Astrocyte (in vitro differentiated cells and primary cell): ENCODE results near the gene SELENOK. TPM values are rescaled to one million over a fixed set of nuclear protein-coding genes. Genes with fewer than 3 reads are reported as not detected.

Experiments
- DNase-seq: peaks from one replicate; pipeline ENCODE4 v3.0.0-alpha.2; 2010; ENCODE audit warnings: low read depth
- FAIRE-seq: peaks from 2 replicates; lab custom pipeline; 2011; peaks lifted over from hg19 to GRCh38; lab: Jason Lieb, UNC
- H2AFZ ChIP-seq: 2 replicates; pipeline ENCODE4 v1.6.0; 2012; ENCODE audit warnings: low read depth, low read length, inconsistent platforms
- H3K27ac ChIP-seq: 2 replicates; pipeline ENCODE4 v1.5.1; 2011; ENCODE audit warnings: low read depth, low read length, inconsistent platforms
- H3K27me3 ChIP-seq: 2 replicates; pipeline ENCODE4 v1.6.0; 2011; ENCODE audit warnings: low read length, inconsistent platforms; ENCODE audit not compliant: insufficient read depth
- H3K36me3 ChIP-seq: 2 replicates; pipeline ENCODE4 v1.5.1; 2011; ENCODE audit warnings: low read length, inconsistent platforms; ENCODE audit not compliant: insufficient read depth
- H3K4me1 ChIP-seq: 2 replicates; pipeline ENCODE4 v1.5.1; 2011; ENCODE audit warnings: low read length, inconsistent platforms; ENCODE audit not compliant: insufficient read depth
- H3K4me2 ChIP-seq: 2 replicates; pipeline ENCODE4 v1.6.0; 2012; ENCODE audit warnings: low read length, inconsistent platforms
- H3K4me3 ChIP-seq: 2 replicates; pipeline ENCODE4 v1.5.1; 2011; ENCODE audit warnings: low read depth, mild to moderate bottlenecking, low read length, inconsistent platforms; ENCODE audit not compliant: insufficient read depth
- H3K79me2 ChIP-seq: 2 replicates; pipeline ENCODE4 v1.6.0; 2012; ENCODE audit warnings: mild to moderate bottlenecking, low read length, inconsistent platforms; ENCODE audit not compliant: insufficient read depth
- H3K9ac ChIP-seq: 2 replicates; pipeline ENCODE4 v1.6.0; 2012; ENCODE audit warnings: mild to moderate bottlenecking, low read length, inconsistent platforms
- H3K9me3 ChIP-seq: 2 replicates; pipeline ENCODE4 v1.5.1; 2012; ENCODE audit warnings: low read depth, mild to moderate bottlenecking, low read length, inconsistent platforms; ENCODE audit not compliant: insufficient read depth
- H4K20me1 ChIP-seq: 2 replicates; pipeline ENCODE4 v1.6.0; 2012; ENCODE audit warnings: low read length, inconsistent platforms; ENCODE audit not compliant: insufficient read depth
- H3K27ac Mint-ChIP-seq: one replicate; pipeline ENCODE4 v1.8.0; 2021; ENCODE audit warnings: mild to moderate bottlenecking, mixed read lengths; ENCODE audit not compliant: unreplicated experiment
- H3K27me3 Mint-ChIP-seq: one replicate; pipeline ENCODE4 v1.8.0; 2021; ENCODE audit warnings: low read depth, mixed read lengths; ENCODE audit not compliant: unreplicated experiment
- H3K36me3 Mint-ChIP-seq: one replicate; pipeline ENCODE4 v1.8.0; 2021; ENCODE audit warnings: low read depth, mixed read lengths; ENCODE audit not compliant: unreplicated experiment
- H3K4me1 Mint-ChIP-seq: one replicate; pipeline ENCODE4 v1.8.0; 2021; ENCODE audit warnings: low read depth, mixed read lengths; ENCODE audit not compliant: unreplicated experiment
- H3K4me3 Mint-ChIP-seq: one replicate; pipeline ENCODE4 v1.8.0; 2021; ENCODE audit warnings: mild to moderate bottlenecking, moderate library complexity, mixed read lengths; ENCODE audit not compliant: unreplicated experiment
- H3K9me3 Mint-ChIP-seq: one replicate; pipeline ENCODE4 v1.8.0; 2021; ENCODE audit warnings: mild to moderate bottlenecking, mixed read lengths; ENCODE audit not compliant: unreplicated experiment
- EZH2 ChIP-seq: IDR thresholded peaks from 2 replicates; pipeline ENCODE4 v1.6.1; 2012; ENCODE audit warnings: mild to moderate bottlenecking, low read length, inconsistent platforms; ENCODE audit not compliant: insufficient read depth
- total RNA-seq: library from RNA; stranded (reverse); gene quantifications from 2 replicates; pipeline ENCODE4 v1.2.1, GENCODE V29; 2021
- TF ChIP-seq, protein P1 (sequence below): IDR thresholded peaks from 2 replicates; pipeline ENCODE4 v1.5.1; 2011; ENCODE audit warnings: low read depth, mild to moderate bottlenecking, inconsistent platforms, low read length, moderate library complexity; ENCODE audit not compliant: insufficient read depth

Gene SELENOK
- total RNA-seq, 1 donor from 2014 or later, result 43.7 TPM

DNA sequence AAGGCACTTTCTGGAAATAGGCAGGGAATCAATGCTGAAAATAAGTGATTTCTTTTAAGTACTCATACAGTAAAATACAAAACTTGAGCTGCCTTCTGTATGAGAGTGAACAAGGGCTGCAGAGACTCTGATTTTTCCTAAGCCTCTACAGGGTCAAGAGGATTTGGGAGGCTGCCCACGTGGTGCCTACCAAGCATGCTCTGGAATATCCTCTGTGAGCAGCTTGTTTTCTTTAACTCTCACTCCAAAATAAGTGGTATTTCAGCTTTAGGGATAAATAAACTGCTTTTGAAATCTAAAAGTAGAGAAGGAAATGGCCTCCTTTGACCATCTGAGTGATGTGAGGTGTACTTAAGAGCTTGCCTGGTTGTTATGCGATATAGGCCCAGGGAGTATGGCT is 8.1 kb upstream of the SELENOK start:
- no peak for TF ChIP-seq EZH2
- TF ChIP-seq, protein P1, sequence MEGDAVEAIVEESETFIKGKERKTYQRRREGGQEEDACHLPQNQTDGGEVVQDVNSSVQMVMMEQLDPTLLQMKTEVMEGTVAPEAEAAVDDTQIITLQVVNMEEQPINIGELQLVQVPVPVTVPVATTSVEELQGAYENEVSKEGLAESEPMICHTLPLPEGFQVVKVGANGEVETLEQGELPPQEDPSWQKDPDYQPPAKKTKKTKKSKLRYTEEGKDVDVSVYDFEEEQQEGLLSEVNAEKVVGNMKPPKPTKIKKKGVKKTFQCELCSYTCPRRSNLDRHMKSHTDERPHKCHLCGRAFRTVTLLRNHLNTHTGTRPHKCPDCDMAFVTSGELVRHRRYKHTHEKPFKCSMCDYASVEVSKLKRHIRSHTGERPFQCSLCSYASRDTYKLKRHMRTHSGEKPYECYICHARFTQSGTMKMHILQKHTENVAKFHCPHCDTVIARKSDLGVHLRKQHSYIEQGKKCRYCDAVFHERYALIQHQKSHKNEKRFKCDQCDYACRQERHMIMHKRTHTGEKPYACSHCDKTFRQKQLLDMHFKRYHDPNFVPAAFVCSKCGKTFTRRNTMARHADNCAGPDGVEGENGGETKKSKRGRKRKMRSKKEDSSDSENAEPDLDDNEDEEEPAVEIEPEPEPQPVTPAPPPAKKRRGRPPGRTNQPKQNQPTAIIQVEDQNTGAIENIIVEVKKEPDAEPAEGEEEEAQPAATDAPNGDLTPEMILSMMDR, result no peak
- DNase-seq (no peak), FAIRE-seq (no peak)
- H3K27me3 ChIP-seq, result peaks cover 15% of the 10 kb centered on the region
- H3K9ac ChIP-seq, result no peak overlapping the region
- no peak overlapping the region for H3K4me3 ChIP-seq
- Mint-ChIP-seq H3K36me3 (no peaks in the 10 kb centered on the region), H3K4me1 (no peaks in the 10 kb centered on the region), H3K27ac (no peak overlapping the region), H3K4me3 (no peak overlapping the region), H3K9me3 (no peaks in the 10 kb centered on the region), H3K27me3 (no peaks in the 10 kb centered on the region)
- no peak overlapping the region for H3K4me2 ChIP-seq
- H3K36me3 ChIP-seq, result no peaks in the 10 kb centered on the region
- no peaks in the 10 kb centered on the region for H3K9me3 ChIP-seq
- H3K79me2 ChIP-seq, result no peaks in the 10 kb centered on the region
- no peaks in the 10 kb centered on the region for H3K4me1 ChIP-seq
- no peak overlapping the region for H3K27ac ChIP-seq
- no peaks in the 10 kb centered on the region for H4K20me1 ChIP-seq
- H2AFZ ChIP-seq, result no peak overlapping the region

DNA sequence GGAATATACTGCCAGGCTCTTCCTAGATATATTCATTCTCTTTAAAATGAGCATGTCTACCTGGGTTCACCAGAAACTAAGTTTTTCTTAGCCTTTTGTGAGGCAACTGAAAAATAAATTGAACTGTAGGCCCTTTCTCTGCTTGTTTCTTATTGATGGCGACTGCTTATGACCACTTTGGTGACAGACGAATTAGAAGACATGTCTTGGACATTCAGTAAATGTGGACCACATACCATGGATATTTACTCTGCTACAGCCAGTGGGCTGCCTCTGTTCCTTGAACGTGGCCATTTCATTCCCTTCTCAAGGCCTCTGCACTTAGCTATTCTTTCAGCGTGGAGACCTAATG is 603 bp upstream of the SELENOK start:
- DNase-seq (no peak), FAIRE-seq (no peak)
- H3K4me1 Mint-ChIP-seq, result peaks cover 13% of the 10 kb centered on the region
- no peaks in the 10 kb centered on the region for H3K9me3 Mint-ChIP-seq
- H3K4me3 Mint-ChIP-seq, result peak overlapping the region; percentile 94
- H3K27ac Mint-ChIP-seq, result peak overlapping the region; percentile 99
- H3K27me3 Mint-ChIP-seq, result no peaks in the 10 kb centered on the region
- Histone ChIP-seq H3K36me3 (no peaks in the 10 kb centered on the region), H3K27ac (peak overlapping the region; percentile 70), H3K9ac (peak overlapping the region; percentile 55), H3K27me3 (peaks cover 15% of the 10 kb centered on the region), H4K20me1 (peaks cover 27% of the 10 kb centered on the region), H3K9me3 (no peaks in the 10 kb centered on the region), H2AFZ (peak overlapping the region; percentile 75), H3K79me2 (peaks cover 41% of the 10 kb centered on the region), H3K4me2 (peak overlapping the region; percentile 81), H3K4me1 (peaks cover 14% of the 10 kb centered on the region), H3K4me3 (peak overlapping the region; percentile 92)
- TF ChIP-seq, protein P1, result no peak
- no peak for TF ChIP-seq EZH2
- H3K36me3 Mint-ChIP-seq, result no peaks in the 10 kb centered on the region

- peak overlapping the region; percentile 86 for H3K4me2 ChIP-seq
- peak overlapping the region; percentile 99 for H3K27ac Mint-ChIP-seq
- no peak for TF ChIP-seq EZH2
- TF ChIP-seq, protein P1, result no peak
- DNase-seq (peak; percentile 60), FAIRE-seq (no peak)
- no peaks in the 10 kb centered on the region for H3K9me3 Mint-ChIP-seq
- H4K20me1 ChIP-seq, result peaks cover 30% of the 10 kb centered on the region
- H3K27me3 Mint-ChIP-seq, result no peaks in the 10 kb centered on the region
- H3K9ac ChIP-seq, result peak overlapping the region; percentile 95
- H3K4me1 Mint-ChIP-seq, result peaks cover 13% of the 10 kb centered on the region
- peaks cover 12% of the 10 kb centered on the region for H3K27me3 ChIP-seq
- peak overlapping the region; percentile 92 for H3K4me3 ChIP-seq
- peak overlapping the region; percentile 76 for H2AFZ ChIP-seq
- H3K9me3 ChIP-seq, result no peaks in the 10 kb centered on the region
- H3K4me3 Mint-ChIP-seq, result peak overlapping the region; percentile 94
- peaks cover 14% of the 10 kb centered on the region for H3K4me1 ChIP-seq
- no peaks in the 10 kb centered on the region for H3K36me3 Mint-ChIP-seq
- peak overlapping the region; percentile 95 for H3K27ac ChIP-seq
- peaks cover 5% of the 10 kb centered on the region for H3K36me3 ChIP-seq
- H3K79me2 ChIP-seq, result peaks cover 47% of the 10 kb centered on the region
Measured at GRCh38 chr3:53890726-53891475, 758 bp downstream of the SELENOK start.
